GM18861 (cell line): ENCODE measurements around the gene TTC34.

ENCODE experiments used
- ATAC-seq: cut with Tn5 transposase; IDR thresholded peaks from one replicate; pipeline ENCODE4 v1.9.1; 2021; ENCODE audit not compliant: unreplicated experiment

The TTC34 gene, protein sequence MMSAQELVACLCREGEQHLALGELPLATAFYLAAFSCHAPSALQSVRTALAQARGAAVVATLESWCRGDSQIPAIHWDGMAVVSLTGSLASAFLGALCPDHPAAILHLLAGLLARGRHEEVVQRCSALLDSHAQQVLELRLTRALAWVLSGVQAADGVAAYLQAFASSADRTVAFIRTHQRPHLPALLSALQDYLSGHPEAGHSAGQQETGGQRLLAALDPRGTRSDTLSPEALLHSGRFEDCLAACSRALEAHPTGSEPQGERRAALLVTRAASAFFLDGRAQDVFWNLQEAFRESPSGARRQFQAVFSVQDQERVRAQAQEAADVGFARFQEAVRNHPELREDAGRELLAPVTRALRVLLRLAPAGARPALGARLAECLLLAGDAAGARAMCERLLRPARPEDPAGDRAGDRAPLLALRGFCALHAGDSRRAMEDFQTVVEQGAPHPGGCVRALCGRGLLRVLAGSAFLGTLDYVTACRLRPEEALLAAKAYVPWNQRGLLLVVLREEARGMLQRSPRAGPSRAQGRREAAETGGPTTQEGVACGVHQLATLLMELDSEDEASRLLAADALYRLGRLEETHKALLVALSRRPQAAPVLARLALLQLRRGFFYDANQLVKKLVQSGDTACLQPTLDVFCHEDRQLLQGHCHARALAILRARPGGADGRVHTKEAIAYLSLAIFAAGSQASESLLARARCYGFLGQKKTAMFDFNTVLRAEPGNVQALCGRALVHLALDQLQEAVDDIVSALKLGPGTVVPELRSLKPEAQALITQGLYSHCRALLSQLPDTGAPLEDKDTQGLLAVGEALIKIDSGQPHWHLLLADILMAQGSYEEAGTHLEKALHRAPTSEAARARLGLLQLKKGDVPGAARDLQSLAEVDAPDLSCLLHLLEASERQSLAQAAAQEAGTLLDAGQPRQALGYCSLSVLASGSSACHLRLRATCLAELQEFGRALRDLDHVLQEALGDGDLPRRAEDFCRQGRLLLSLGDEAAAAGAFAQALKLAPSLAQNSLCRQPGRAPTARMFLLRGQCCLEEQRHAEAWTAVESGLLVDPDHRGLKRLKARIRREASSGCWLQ

DNA sequence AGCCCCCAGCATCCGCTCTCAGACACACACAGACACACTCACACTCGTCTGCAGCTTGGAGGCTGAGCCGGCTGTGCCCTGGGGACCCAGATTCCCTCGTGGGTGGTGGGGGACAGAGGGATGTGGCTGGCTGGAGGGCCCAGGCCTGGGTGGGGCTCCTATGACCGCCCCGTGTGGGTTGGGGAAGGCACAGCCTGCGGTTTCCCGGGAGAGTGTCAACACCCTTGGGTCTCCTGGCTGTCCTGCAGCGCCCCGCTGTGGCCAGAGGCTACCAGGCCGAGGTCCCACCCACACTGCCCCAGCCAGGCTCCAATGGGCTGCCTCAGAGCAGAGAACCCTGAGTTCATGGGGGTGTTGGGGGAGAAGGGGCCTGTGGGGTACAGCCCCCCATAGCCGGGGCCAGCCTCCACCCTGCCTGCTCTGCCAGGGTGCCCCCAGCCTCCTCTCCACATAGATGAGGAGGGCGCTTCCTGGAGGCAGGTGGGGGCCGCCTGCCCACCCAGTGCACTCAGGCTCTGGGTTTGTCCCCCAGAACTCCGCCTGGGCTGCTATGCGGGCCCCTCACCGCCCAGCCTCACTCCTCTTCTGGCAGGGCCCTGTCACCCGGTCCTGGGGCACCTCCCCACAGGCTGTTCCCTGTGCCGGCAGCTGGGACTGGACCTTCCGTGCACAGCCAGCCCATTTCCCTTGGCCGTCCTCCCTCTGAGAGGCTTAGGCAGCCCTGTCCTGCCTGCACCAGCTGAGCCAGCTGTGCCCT is at the start of gene TTC34:
TTC34 (minus strand) TSS at position 159 of the 757 bp plus-strand sequence. CDS start 866 bp downstream, outside the sequence.
- no peak for ATAC-seq

DNA sequence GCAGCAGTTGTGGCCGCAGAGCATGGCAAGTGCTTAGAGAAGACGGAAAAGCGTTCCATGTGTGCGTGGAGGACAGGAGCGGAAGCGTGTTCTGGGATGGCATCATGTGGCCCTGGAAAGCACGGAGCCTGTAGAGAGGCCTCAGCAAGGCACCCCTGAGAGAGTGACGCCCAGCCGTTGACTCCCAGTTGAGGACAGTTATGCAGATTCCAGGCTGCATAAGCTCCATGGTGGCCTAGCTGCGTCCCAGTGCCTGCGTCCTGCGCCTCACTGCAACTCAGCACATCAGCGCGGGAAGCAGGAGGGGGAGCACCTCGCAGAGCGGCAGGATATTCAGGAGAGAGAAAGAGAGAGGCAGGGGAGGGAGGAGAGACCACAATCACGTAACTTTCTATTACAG is 49.0 kb upstream of the TTC34 start:
- ATAC-seq, result no peak

DNA sequence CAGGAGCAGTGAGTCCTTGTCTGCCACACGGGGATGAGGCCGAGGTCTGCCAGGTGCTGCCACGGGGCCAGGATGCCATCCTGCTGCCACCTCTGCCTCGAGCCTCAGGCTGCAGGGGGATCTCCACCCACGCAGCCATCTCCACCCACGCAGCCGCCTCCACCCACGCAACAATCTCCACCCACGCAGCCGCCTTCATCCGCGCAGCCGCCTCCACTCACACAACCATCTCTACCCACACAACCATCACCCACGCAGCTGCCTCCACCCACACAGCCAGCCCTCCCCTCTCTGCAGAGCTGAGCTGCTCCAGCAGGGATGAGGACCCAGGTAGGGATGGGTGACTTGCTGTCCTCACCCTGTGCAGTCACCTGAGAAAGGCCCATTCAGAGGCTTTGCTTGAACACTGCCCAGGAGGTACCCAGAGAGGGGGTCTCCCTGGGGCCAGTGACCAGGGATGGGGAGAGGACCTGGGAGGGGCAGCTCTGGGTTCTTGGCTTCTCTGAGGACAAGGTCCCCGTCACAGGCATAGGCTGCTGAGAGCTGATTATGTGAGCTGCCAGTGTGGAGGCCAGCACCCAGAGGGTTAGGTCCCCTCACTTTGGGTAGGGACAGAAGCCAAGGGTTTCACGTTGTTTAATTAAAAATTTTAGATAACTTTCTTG is 46.6 kb upstream of the TTC34 start:
- no peak for ATAC-seq

DNA sequence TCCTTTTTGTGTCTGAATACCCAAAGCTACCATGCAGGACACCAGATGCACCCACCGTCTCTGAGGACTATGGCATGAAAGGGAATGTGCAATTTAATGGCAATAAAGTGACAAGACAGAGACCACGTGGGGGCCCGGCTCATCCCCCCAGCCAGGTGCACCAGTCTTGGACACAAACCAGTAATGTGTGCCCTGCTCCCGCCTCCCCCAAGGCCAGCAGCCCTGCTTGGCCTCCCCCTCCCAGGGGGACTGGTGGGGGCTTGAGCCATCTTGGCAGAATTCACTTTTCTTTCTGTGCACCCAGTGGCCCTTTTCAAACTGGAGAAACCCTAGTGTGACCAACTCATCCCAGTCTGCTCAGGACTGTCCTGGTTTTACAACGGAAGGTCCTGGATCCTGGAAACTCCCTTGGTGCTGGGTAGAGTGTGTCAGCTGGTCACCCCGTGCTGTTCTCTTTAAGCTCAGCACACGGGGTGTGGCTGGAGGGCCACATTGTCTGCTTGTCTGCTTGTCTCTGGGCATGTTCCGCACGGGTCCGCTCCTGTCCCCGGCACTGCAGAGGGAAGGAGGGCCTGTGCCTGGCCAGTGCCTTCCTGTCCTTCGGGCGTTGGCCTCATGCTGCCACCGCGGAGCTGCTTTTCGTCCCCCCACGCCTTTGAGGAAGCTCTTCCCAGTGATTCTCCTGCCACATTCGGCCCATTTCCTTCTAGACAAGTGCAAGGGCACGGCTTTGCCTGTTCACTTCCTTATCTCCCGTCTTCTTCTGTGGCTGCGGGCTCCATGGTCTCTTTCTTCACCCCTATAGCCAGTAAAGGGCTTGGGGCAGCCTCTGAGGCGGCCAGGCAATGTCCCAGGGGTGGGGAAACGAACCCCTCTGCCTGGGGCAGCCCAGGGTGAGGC is 45.8 kb upstream of the TTC34 start:
- ATAC-seq, result no peak

DNA sequence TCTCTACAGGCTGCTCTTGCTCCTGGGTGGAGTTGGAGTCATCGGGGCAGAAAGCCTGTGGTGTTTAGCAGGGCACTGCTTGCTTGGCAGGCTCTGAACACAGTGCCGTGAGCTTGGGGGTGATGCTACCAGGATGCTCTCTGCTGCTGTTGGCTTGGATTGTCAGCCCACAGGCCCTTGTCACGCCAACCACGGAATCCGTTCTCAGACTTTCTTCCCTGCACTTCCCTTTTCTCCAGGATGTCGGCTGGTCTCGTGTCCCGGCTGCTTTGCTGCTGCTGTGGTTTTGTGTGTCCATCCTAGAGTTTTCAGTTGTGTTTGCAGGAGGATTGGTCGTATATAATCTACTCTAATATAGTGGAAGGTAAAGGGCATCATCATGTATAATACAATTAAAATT is 44.4 kb upstream of the TTC34 start:
- ATAC-seq, result no peak

DNA sequence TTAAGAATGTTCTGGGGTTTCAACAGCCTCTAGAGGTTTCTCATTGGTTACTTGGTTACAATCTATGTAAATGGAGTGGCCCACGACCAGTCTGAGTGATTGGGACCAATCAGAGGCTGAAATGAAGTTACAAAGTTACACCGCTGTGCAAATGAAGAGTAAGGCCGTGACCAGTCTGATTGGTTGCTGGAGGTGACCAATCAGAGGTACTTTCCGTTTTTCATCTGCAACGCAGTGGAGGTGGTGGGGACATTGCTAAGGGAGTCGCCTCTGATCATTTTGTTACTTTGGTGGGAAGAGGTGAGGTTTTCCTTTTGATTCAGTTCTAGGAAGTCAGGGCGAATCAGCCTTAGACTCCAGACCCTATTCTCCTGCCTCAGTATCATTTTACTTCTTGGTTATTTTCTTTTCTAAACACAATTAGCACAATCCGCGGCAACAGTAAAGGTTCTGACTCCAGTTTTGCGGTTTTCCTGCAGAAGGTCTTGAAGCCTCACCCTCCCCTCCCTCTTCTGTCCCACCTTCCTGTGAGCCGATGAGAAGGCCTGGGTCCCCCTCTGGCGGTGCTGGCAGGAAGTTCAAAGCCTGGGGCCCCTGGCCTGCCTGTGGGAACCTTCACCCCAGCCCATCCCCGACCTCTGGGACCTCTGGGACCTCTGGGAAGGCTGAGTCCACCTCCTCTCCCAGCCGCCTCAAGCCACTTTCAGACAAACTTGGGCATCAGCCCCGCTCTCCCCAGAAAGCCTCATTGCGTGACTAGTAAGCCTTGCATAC is 38.7 kb upstream of the TTC34 start:
- no peak for ATAC-seq

DNA sequence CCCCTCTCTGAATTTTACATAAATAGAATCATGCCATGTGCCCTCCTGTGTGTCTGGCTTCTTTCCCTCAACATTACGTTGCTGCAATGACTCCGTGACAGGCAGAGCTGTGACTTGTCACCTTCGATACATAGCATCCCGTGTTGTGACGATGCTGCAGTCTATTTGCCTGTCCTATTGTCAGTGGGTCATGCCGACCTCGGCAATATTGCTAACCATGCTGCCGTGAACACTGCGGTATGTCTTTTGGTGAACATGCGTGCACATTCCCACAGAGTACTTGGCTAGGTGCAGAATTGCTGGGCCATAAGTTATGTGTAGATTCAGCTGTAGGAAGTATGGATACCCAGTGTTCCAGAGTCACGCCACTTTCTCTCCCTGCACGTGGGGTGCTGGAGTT is 36.3 kb upstream of the TTC34 start:
- no peak for ATAC-seq

DNA sequence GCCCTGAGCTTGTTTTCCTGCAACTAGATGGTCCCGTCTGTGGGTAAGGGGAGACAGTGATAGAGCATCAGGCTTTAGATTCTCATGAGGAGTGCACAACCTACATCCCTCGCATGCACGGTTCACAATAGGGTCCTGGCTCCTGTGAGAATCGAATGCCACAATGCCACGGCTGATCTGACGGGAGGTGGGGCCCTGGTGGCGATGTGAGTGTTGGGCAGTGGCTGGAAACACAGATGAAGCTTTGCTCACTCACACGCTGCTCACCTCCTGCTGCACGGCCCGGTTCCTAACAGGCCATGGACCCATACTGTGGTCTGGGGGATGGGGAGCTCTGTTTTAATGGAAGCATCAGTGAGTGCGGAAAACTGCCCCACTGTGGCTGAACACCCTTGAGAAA is 35.8 kb upstream of the TTC34 start:
- ATAC-seq, result no peak

DNA sequence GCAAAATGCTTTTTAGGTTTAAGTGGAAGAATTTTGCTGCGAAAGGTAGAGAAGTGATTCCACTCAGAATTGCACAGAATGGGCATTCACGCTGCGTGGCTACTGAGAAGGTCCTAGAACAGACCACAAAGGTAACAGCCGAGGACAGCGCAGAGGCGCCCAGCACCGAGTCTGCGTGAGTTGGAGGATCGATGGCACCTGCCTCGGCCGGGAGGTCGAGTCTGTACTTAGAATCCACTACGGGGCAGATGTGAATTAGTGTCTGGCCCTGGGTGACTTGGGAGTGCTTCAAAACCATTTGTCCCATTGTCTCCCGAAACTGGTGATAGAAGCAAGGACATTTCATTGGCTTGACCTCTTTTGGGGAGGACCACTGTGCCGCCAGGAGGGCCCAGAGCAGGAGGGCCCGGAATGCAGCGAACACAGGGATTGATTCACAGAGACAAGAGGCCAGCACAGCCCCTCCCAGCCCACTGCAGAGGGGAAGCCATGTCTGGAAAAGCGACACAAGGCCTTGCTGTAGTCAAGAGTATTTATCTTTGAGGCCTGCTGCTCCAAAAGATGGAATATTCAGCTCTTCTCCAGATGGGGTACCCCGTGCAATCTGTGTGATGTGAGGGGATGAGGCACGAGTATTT is 35.0 kb upstream of the TTC34 start:
- ATAC-seq, result no peak

DNA sequence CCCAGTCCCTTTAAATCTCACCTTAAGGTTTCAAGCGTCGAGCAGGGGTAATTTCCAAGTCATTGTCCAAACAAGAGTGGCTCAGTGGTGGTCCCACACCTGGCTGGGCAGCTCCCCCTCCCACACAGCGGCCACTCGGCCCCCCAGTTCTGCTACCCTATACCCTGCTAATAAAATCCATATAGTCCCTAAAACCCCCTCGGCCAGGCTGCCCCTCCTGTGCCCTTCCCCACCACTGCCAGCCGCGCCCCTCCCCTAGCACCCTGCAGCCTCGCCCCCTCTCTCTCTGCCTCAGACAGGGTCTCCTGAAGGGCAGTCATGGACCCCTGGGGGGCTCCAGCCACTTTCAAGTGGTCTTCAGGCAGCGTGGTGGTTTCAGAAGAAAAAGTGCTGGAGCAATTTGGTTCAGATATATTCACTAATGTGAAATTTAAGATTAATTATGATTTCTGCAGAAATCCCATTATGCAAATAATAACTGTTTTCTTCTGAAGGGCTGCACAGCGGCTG is 34.2 kb upstream of the TTC34 start:
- no peak for ATAC-seq

DNA sequence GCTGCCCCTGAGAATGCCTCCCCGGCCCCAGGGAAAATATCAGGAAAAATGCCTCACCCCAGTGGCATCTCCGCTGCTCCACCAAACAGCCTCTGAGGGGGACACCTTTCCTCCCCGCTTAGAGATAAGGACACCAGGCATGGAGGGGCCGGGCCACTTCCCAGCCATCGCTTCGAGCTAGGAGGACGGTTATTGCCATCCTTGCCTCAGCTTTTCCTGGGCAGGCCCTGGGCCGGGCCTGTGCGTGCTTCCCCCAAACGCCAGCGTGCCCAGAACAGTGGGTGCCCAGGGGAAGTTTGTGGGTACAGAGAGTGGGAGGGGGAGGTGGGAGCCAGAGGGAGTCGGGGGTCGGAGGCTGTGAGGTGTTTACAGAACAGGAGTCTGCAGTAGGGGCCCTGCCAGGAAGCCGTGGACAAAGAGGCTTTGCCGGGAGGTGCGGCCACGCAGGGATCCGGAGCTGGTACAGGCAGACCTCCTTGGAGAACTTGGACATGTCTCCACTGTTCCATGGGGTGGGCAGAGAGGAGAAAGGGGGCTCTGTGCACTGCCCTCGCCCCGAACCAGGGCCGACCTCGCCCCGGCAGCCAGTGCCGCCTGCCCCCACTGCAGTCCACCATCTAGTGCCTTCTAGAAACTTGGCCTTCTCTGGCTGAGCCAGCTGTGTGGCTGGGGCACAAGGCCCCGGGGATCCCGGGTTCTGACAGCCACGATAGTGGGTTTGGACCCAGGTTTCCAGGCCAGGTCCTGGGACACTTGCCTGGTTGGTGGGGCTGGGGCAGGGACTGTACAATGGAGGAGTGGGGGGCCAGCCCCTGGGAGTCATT is 33.5 kb upstream of the TTC34 start:
- ATAC-seq, result no peak

DNA sequence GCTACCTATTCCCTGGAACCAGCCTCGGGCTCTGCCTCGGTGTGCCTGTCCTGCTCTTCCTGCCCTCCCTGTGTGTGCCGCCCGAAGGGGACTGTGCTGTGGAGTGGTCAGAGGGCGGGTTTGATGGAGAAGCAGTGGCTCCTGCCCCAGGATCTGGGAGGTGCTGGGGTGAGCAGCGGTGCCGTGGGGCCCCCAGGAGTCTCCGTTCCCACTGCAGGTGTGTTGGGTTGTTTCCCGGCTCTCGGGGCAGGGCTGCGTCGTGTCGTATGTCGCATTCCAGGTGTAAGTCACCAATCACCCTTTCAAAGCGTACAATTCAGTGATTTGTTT is 32.6 kb upstream of the TTC34 start:
- ATAC-seq, result no peak

DNA sequence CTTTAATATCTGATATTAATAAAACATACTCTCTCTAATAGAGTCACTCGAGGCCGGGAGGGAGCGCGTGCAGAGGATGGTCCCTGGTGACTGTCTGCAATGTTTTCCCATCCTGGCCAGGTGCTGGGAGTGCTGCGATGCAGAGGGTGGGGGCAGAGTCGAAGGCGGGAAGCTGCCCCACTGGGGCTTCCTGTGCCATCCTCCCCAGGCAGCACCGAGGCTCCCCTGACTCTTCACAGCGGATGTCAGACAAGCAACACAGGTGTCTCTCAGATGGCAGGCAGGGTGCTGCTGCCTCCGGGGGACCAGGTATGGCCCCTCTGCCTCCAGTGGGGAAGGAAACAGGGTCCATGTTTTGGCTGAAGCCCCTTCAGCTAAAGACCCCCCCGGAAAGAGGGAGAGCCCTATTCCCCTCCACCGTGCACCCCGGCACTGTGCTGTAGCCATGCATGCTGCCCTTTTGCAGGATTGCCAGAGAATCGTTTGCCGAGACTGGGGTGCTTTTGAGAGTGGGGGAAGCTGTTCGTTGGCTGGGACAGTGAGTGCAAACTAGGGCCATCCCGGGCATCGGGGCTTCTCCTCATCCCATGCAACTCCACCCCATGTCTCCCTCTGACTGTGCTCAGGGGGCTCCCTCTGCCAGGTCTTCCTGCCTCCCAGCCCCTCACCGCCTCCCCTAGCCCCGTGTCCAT is 32.1 kb upstream of the TTC34 start:
- no peak for ATAC-seq

DNA sequence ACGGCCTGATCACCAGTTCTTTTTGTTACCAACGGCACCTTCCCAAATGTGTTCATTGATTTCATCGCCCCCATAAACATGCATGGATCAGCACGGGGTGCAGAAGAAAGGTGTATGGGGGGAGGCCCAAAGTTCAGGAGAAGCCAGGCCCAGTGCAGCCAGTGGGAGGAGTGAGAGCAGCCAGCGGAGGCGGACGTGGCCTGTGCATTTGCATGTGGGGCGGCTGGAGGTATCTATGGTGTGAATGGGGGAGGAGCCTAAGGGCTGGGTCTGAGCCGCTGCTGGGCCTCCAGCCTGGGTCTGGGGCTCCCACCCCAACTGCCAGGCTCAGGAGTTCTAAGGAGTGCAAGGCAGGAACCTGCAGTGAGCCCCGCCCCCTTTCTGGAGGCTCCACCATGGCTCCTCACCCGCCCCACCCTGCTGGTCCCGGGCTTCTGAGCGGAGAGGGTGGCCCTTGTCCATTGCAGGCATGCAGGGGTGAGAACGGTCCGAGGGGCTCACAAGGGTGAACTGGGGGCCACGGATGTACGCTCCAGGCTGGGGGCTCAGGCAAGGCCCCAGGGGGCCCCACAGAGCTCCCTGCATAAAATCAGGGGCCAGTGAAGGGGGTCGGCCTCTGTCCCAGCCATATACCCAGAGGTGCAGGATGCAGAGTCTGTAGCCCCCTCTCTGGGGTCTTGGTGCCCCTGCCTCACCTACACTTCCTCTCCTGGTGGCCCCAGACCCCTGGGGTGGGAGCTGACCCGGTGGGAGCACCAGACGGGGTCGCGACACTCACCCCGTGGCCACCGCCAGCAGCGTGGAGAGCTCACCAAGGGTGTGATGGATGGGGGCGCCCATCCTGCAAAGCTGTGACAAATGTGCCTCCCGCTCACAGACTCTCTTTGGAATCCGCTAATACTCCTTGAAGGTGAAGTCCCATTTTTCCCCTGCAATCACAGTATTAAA is 31.3 kb upstream of the TTC34 start:
- ATAC-seq, result no peak

DNA sequence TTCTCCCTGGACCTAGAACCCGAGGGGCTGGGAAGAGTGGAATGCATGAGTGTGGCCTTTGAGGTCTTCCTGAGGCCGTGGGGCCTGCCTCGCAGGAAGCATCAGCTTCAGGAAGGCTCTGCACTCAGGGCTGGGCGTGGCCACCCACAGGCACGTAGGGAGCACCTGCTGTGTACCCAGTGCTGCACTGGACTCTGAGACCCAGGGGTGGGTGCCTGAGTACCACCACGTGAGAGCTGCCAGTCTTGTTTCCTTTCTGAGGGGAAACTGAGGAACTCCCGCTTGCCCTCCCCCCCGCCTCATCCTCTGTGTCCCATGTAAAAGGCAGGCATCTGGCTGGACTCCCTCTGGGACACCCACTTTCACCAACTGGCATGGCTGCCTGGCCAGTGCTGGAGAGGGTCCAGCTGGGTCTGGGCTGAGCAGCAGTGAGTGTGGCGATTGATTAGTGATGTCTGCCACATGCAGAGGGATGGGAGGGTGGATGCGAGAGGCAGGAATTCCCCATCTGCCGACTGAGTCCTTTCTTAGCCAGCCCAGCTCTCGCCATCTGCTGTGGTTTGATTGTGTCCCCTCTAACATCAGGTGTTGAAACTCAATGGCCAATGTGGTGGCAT is 30.2 kb upstream of the TTC34 start:
- no peak for ATAC-seq
